ENCODE results near the gene TIAL1.

- TF ChIP-seq ESRRG (CRISPR knock-in tag; IDR thresholded peaks at IDR 0.05): no peak
- no peak for TF ChIP-seq ARNTL (CRISPR knock-in tag; IDR thresholded peaks at IDR 0.05; ENCODE audit: borderline replicate concordance, low read depth)
- no peak for TF ChIP-seq TOX (CRISPR knock-in tag; IDR thresholded peaks at IDR 0.05; ENCODE audit: borderline replicate concordance)
- no peak for TF ChIP-seq GLIS3 (CRISPR knock-in tag; IDR thresholded peaks at IDR 0.05)
Observed at GRCh38 chr10:119637631-119638030, 40.9 kb upstream of the TIAL1 start.

Data from SK-N-SH treated with all-trans-retinoic acid at 6 μM for 48 hours (cell line).